ENCODE data around the gene EXOC6B.
"Not testable (repeated sequence)": the region's sequence is repeated elsewhere in the genome, so short reads cannot be mapped to it uniquely, and the experiment has no call there.

The EXOC6B gene

DNA sequence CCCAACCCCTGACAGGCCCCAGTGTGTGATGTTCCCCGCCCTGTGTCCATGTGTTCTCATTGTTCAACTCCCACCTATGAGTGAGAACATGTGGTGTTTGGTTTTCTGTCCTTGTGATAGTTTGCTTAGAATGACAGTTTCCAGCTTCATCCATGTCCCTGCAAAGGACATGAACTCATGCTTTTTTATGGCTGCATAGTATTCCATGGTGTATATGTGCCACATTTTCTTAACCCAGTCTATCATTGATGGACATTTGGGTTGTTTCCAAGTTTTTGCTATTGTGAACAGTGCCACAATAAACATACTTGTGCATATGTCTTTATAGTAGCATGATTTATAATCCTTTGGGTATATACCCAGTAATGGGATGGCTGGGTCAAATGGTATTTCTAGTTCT, 270.9 kb downstream of the EXOC6B start:
- H3K27ac ChIP-seq (ENCODE audit: low read depth, low read length); H3K36me3 ChIP-seq (ENCODE audit: control insufficient read depth, insufficient read depth, low read length); H3K79me1 ChIP-seq (ENCODE audit: low read length); H4K8ac ChIP-seq (ENCODE audit: low read depth, low read length); H3K4ac ChIP-seq (ENCODE audit: low read depth, low read length); H3K23ac ChIP-seq (ENCODE audit: low read length); H4K5ac ChIP-seq (ENCODE audit: low read length); DNase-seq; H2BK120ac ChIP-seq (ENCODE audit: low read depth, low read length); H3K4me3 ChIP-seq (ENCODE audit: low read length); H2BK15ac ChIP-seq (replicated peaks; ENCODE audit: low read depth); H2AK5ac ChIP-seq (ENCODE audit: low read length); H3K4me2 ChIP-seq (ENCODE audit: low read length); H3K18ac ChIP-seq (ENCODE audit: low read length); H3K79me2 ChIP-seq (ENCODE audit: control insufficient read depth, insufficient read depth, low read length); H3K9ac ChIP-seq (ENCODE audit: low read length); H3K4me1 ChIP-seq (ENCODE audit: control insufficient read depth, low read depth, low read length); H3K56ac ChIP-seq (ENCODE audit: low read length); H3K27me3 ChIP-seq (ENCODE audit: insufficient read depth, low read length, poor library complexity); H2BK5ac ChIP-seq (ENCODE audit: low read length): not testable (repeated sequence)
- WGBS (ENCODE audit: extremely low coverage, insufficient coverage, low lambda C conversion rate), result no CpG with 5 or more reads among the region's 1 CpG

DNA sequence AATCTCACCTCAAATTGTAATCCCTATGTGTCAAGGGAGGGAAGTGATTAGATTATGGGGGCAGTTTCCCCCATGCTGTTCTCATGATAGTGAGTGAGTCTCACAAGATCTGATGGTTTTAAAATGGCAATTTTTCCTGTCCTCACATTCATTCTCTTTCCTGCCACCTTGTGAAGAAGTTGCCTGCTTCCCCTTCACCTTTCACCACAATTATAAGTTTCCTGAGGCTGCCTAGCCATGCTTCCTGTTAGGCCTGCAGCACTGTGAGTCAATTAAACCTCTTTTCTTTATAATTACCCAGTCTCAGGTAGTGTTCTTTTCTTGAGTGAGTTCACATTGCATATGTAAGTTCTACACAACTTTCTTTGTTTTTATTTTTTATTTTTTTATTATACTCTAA, 271.5 kb downstream of the EXOC6B start:
- H3K56ac ChIP-seq (ENCODE audit: low read length), result no peak overlapping the region
- no peak overlapping the region for H3K23ac ChIP-seq (ENCODE audit: low read length)
- H2BK5ac ChIP-seq (ENCODE audit: low read length), result no peak overlapping the region
- H3K36me3 ChIP-seq (ENCODE audit: control insufficient read depth, insufficient read depth, low read length), result no peaks in the 10 kb centered on the region
- no peak overlapping the region for H3K4me2 ChIP-seq (ENCODE audit: low read length)
- no peaks in the 10 kb centered on the region for H3K79me1 ChIP-seq (ENCODE audit: low read length)
- no peaks in the 10 kb centered on the region for H3K79me2 ChIP-seq (ENCODE audit: control insufficient read depth, insufficient read depth, low read length)
- no peak overlapping the region for H3K18ac ChIP-seq (ENCODE audit: low read length)
- no peak overlapping the region for H3K4me3 ChIP-seq (ENCODE audit: low read length)
- no peak overlapping the region for H2BK15ac ChIP-seq (replicated peaks; ENCODE audit: low read depth)
- no peak overlapping the region for H4K8ac ChIP-seq (ENCODE audit: low read depth, low read length)
- no peak overlapping the region for H2AK5ac ChIP-seq (ENCODE audit: low read length)
- peak; percentile 37 for DNase-seq
- no peak overlapping the region for H3K27ac ChIP-seq (ENCODE audit: low read depth, low read length)
- no peak overlapping the region for H3K9ac ChIP-seq (ENCODE audit: low read length)
- H3K27me3 ChIP-seq (ENCODE audit: insufficient read depth, low read length, poor library complexity), result no peaks in the 10 kb centered on the region
- no peaks in the 10 kb centered on the region for H3K4me1 ChIP-seq (ENCODE audit: control insufficient read depth, low read depth, low read length)
- H2BK120ac ChIP-seq (ENCODE audit: low read depth, low read length), result no peak overlapping the region
- H3K4ac ChIP-seq (ENCODE audit: low read depth, low read length), result no peak overlapping the region
- H4K5ac ChIP-seq (ENCODE audit: low read length), result no peak overlapping the region

DNA sequence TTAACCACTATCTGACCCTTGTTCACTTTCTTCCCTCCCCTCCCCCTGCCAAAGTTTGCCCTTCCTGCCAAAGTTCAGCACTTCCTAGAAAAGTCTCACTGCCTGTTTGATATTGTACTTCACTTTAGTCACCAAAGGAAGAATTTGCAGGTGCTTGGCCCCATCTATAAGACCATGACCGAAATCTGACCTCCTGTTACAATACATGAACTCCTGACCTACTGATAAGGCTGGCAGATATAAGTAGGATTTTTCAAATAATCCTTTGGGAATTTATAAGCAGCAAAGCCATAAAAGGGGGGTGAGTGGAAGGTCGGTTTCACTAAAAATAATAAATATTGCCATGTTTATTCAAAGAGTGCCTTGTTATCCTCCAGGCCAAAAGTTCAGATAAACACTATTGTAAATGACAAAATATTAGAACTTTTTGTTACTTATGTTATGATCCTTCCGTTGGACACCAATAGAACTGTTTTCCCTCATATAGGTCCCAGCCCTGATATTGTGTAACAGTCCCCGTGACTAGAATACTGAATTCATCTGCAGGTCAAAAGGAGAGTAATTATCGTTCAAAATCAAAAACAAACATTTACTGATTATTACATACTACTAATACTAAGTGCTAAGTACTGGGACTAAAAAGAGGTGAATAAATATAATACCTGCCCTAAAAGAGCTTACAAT, 277.6 kb downstream of the EXOC6B start:
- no CpG with 5 or more reads among the region's 5 CpGs for WGBS (ENCODE audit: extremely low coverage, insufficient coverage, low lambda C conversion rate)

DNA sequence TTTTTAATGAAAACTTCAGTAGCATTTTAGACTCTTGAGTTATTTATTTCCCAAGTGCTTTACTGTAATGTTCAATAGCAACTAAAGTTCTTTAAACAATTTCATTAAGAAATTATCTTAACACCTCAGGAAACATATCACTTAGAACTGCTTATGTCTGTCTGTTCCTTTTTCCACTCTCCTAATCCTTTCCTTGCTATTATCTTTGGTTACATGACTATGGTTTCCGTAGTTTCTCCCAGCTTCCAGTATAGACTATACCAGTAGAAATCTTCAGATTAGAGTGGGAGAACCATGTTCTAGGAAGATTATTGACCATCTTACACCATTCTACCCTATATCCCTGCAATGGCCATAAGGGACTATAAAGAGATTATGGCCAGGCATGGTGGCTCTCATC, 280.0 kb downstream of the EXOC6B start:
- no peak for DNase-seq
- Histone ChIP-seq H4K5ac (ENCODE audit: low read length) (no peak overlapping the region), H3K79me2 (ENCODE audit: control insufficient read depth, insufficient read depth, low read length) (no peaks in the 10 kb centered on the region), H3K4me2 (ENCODE audit: low read length) (no peak overlapping the region), H2BK5ac (ENCODE audit: low read length) (no peak overlapping the region), H3K79me1 (ENCODE audit: low read length) (no peaks in the 10 kb centered on the region), H2AK5ac (ENCODE audit: low read length) (no peak overlapping the region), H3K56ac (ENCODE audit: low read length) (no peak overlapping the region), H3K27ac (ENCODE audit: low read depth, low read length) (no peak overlapping the region), H3K4ac (ENCODE audit: low read depth, low read length) (no peak overlapping the region), H3K27me3 (ENCODE audit: insufficient read depth, low read length, poor library complexity) (no peaks in the 10 kb centered on the region), H3K4me1 (ENCODE audit: control insufficient read depth, low read depth, low read length) (no peaks in the 10 kb centered on the region), H2BK120ac (ENCODE audit: low read depth, low read length) (no peak overlapping the region), H3K23ac (ENCODE audit: low read length) (no peak overlapping the region), H4K8ac (ENCODE audit: low read depth, low read length) (no peak overlapping the region), H2BK15ac (replicated peaks; ENCODE audit: low read depth) (no peak overlapping the region), H3K18ac (ENCODE audit: low read length) (no peak overlapping the region), H3K9ac (ENCODE audit: low read length) (no peak overlapping the region), H3K4me3 (ENCODE audit: low read length) (no peak overlapping the region), H3K36me3 (ENCODE audit: control insufficient read depth, insufficient read depth, low read length) (no peaks in the 10 kb centered on the region)
- WGBS (ENCODE audit: extremely low coverage, insufficient coverage, low lambda C conversion rate), result no CpG with 5 or more reads among the region's 1 CpG

More for the DNA sequence above, 277.6 kb downstream of the EXOC6B start:
- no peak overlapping the region for H3K56ac ChIP-seq (ENCODE audit: low read length)
- no peak overlapping the region for H3K23ac ChIP-seq (ENCODE audit: low read length)
- no peak overlapping the region for H4K5ac ChIP-seq (ENCODE audit: low read length)
- DNase-seq, result no peak
- no peaks in the 10 kb centered on the region for H3K36me3 ChIP-seq (ENCODE audit: control insufficient read depth, insufficient read depth, low read length)
- H3K27me3 ChIP-seq (ENCODE audit: insufficient read depth, low read length, poor library complexity), result no peaks in the 10 kb centered on the region
- H2BK120ac ChIP-seq (ENCODE audit: low read depth, low read length), result no peak overlapping the region
- H3K9ac ChIP-seq (ENCODE audit: low read length), result no peak overlapping the region
- H4K8ac ChIP-seq (ENCODE audit: low read depth, low read length), result no peak overlapping the region
- H2BK15ac ChIP-seq (replicated peaks; ENCODE audit: low read depth), result no peak overlapping the region
- no peak overlapping the region for H3K4me2 ChIP-seq (ENCODE audit: low read length)
- no peaks in the 10 kb centered on the region for H3K79me2 ChIP-seq (ENCODE audit: control insufficient read depth, insufficient read depth, low read length)
- no peaks in the 10 kb centered on the region for H3K4me1 ChIP-seq (ENCODE audit: control insufficient read depth, low read depth, low read length)
- H3K4ac ChIP-seq (ENCODE audit: low read depth, low read length), result no peak overlapping the region
- H3K4me3 ChIP-seq (ENCODE audit: low read length), result no peak overlapping the region
- no peaks in the 10 kb centered on the region for H3K79me1 ChIP-seq (ENCODE audit: low read length)
- H3K27ac ChIP-seq (ENCODE audit: low read depth, low read length), result no peak overlapping the region
- H2BK5ac ChIP-seq (ENCODE audit: low read length), result no peak overlapping the region
- H2AK5ac ChIP-seq (ENCODE audit: low read length), result no peak overlapping the region
- no peak overlapping the region for H3K18ac ChIP-seq (ENCODE audit: low read length)

DNA sequence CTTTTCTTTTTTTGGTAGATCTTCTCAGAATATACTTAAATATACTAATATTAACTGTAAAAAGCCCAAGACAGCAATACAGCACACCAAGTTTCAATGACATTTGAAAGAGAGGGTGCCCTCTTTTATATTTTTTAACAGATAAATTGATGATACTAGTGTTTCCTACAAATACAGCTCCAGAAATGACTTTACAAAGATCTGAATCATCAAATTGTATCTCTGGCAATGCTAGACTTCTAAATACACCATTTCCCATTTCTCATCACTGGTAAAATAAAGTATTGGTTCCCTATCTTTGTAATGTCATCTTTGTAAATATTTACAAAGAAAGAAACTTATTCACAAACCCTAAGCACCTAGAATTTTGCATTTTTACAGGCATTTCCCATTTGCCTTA, 281.3 kb downstream of the EXOC6B start:
- no peak overlapping the region for H2AK5ac ChIP-seq (ENCODE audit: low read length)
- H3K18ac ChIP-seq (ENCODE audit: low read length), result no peak overlapping the region
- H4K5ac ChIP-seq (ENCODE audit: low read length), result no peak overlapping the region
- no peak overlapping the region for H3K27ac ChIP-seq (ENCODE audit: low read depth, low read length)
- H3K9ac ChIP-seq (ENCODE audit: low read length), result no peak overlapping the region
- H3K4me3 ChIP-seq (ENCODE audit: low read length), result no peak overlapping the region
- no peak overlapping the region for H3K23ac ChIP-seq (ENCODE audit: low read length)
- H2BK15ac ChIP-seq (replicated peaks; ENCODE audit: low read depth), result no peak overlapping the region
- H3K79me1 ChIP-seq (ENCODE audit: low read length), result no peaks in the 10 kb centered on the region
- H3K4ac ChIP-seq (ENCODE audit: low read depth, low read length), result no peak overlapping the region
- H3K27me3 ChIP-seq (ENCODE audit: insufficient read depth, low read length, poor library complexity), result no peaks in the 10 kb centered on the region
- DNase-seq, result no peak
- H2BK5ac ChIP-seq (ENCODE audit: low read length), result no peak overlapping the region
- H3K36me3 ChIP-seq (ENCODE audit: control insufficient read depth, insufficient read depth, low read length), result no peaks in the 10 kb centered on the region
- H3K79me2 ChIP-seq (ENCODE audit: control insufficient read depth, insufficient read depth, low read length), result no peaks in the 10 kb centered on the region
- no peak overlapping the region for H4K8ac ChIP-seq (ENCODE audit: low read depth, low read length)
- no peak overlapping the region for H3K56ac ChIP-seq (ENCODE audit: low read length)
- no peak overlapping the region for H2BK120ac ChIP-seq (ENCODE audit: low read depth, low read length)
- H3K4me1 ChIP-seq (ENCODE audit: control insufficient read depth, low read depth, low read length), result no peaks in the 10 kb centered on the region
- H3K4me2 ChIP-seq (ENCODE audit: low read length), result no peak overlapping the region

DNA sequence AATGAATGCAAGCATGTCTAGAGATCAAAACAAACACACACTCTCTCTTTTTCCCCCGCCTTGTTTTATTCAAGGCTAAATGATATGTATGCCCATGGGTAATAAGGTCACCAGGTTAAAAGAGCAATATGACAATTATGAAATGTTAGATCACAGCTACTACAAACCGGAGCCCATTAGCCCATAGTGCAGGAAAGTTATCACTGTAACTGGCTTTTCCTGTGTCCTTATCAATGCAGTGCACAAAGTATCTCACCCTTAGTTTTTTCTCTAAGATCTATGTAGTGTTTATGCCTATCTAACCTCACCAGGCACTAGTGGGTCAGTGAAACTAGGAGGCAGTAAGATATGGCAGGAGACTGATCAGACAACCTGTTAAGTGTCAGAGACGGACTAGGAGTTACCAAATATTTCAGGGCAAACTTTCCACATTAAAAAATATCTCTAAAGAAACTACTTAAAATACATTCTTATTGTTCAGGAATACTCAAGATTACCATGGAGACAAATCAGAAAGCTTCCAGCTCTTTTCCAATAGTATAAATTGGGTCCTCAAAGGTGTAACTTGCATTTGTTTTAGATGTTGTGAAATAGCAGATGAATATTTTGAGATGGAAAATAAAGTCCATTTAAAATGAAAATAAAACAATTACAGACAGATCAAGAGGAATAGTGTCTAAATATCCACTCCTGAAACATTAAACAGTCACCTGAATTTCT, 282.2 kb downstream of the EXOC6B start:
- Histone ChIP-seq H3K27ac (ENCODE audit: low read depth, low read length) (no peak overlapping the region), H3K23ac (ENCODE audit: low read length) (no peak overlapping the region), H3K4me3 (ENCODE audit: low read length) (no peak overlapping the region), H3K79me2 (ENCODE audit: control insufficient read depth, insufficient read depth, low read length) (no peaks in the 10 kb centered on the region), H3K4me1 (ENCODE audit: control insufficient read depth, low read depth, low read length) (peaks cover 4% of the 10 kb centered on the region), H2BK5ac (ENCODE audit: low read length) (no peak overlapping the region), H4K5ac (ENCODE audit: low read length) (no peak overlapping the region), H3K79me1 (ENCODE audit: low read length) (no peaks in the 10 kb centered on the region), H2BK120ac (ENCODE audit: low read depth, low read length) (no peak overlapping the region), H3K18ac (ENCODE audit: low read length) (no peak overlapping the region), H2BK15ac (replicated peaks; ENCODE audit: low read depth) (no peak overlapping the region), H2AK5ac (ENCODE audit: low read length) (no peak overlapping the region), H3K4me2 (ENCODE audit: low read length) (no peak overlapping the region), H3K27me3 (ENCODE audit: insufficient read depth, low read length, poor library complexity) (no peaks in the 10 kb centered on the region), H3K56ac (ENCODE audit: low read length) (no peak overlapping the region), H4K8ac (ENCODE audit: low read depth, low read length) (no peak overlapping the region), H3K4ac (ENCODE audit: low read depth, low read length) (no peak overlapping the region), H3K9ac (ENCODE audit: low read length) (no peak overlapping the region), H3K36me3 (ENCODE audit: control insufficient read depth, insufficient read depth, low read length) (no peaks in the 10 kb centered on the region)
- WGBS (ENCODE audit: extremely low coverage, insufficient coverage, low lambda C conversion rate), result no CpG with 5 or more reads among the region's 3 CpGs
- no peak for DNase-seq
